Smooth muscle cell (in vitro differentiated cells): ENCODE data around the gene CHRNB2. TPM values are rescaled to one million over a fixed set of nuclear protein-coding genes. Genes with fewer than 3 reads are reported as not detected.
A peak's percentile ranks its signal among the peaks of the same experiment; 100 is the strongest.

ENCODE experiments used
- DNase-seq: peaks from one replicate; lab custom pipeline; 2025; ENCODE audit not compliant: unreplicated experiment; lab: John Stamatoyannopoulos, UW
- H2AFZ ChIP-seq: fragments of 200-600 bp; sonication (generic); 2 replicates; pipeline ENCODE4 v1.6.0; 2016; ENCODE audit warnings: antibody characterized with exemption, low read depth, mild to moderate bottlenecking
- H3F3A ChIP-seq: fragments of 200-600 bp; sonication (generic); 2 replicates; pipeline ENCODE4 v1.6.0; 2017; ENCODE audit warnings: antibody characterized with exemption, low read depth
- H3K27ac ChIP-seq: fragments of 200-600 bp; sonication (generic); 2 replicates; pipeline ENCODE4 v1.5.1; 2016; ENCODE audit warnings: low read depth, mild to moderate bottlenecking
- H3K27me3 ChIP-seq: fragments of 200-600 bp; sonication (generic); 2 replicates; pipeline ENCODE4 v1.6.1; 2016; ENCODE audit warnings: low read depth, mild to moderate bottlenecking
- H3K36me3 ChIP-seq: fragments of 200-600 bp; sonication (generic); 2 replicates; pipeline ENCODE4 v1.5.1; 2016; ENCODE audit warnings: low read depth
- H3K4me1 ChIP-seq: fragments of 200-600 bp; sonication (generic); 2 replicates; pipeline ENCODE4 v1.5.1; 2016; ENCODE audit warnings: low read depth
- H3K4me2 ChIP-seq: fragments of 200-600 bp; sonication (generic); 2 replicates; pipeline ENCODE4 v1.6.0; 2016; ENCODE audit warnings: mild to moderate bottlenecking
- H3K4me3 ChIP-seq: fragments of 200-600 bp; sonication (generic); 2 replicates; pipeline ENCODE4 v1.5.1; 2016; ENCODE audit warnings: mild to moderate bottlenecking
- H3K79me2 ChIP-seq: fragments of 200-600 bp; sonication (generic); 2 replicates; pipeline ENCODE4 v1.6.0; 2016; ENCODE audit warnings: low read depth, mild to moderate bottlenecking
- H3K9ac ChIP-seq: fragments of 200-600 bp; sonication (generic); 2 replicates; pipeline ENCODE4 v1.6.0; 2016; ENCODE audit warnings: low read depth
- H3K9me3 ChIP-seq: fragments of 200-600 bp; sonication (generic); replicated peaks from 2 replicates; pipeline ENCODE4 v1.5.1; 2016; ENCODE audit warnings: low read depth
- H4K20me1 ChIP-seq: fragments of 200-600 bp; sonication (generic); 2 replicates; pipeline ENCODE4 v1.6.0; 2016; ENCODE audit warnings: low read depth
- CTCF ChIP-seq: fragments of 200-600 bp; sonication (generic); IDR thresholded peaks from 2 replicates; pipeline ENCODE4 v1.5.1; 2017; ENCODE audit warnings: borderline replicate concordance, mild to moderate bottlenecking, antibody characterized with exemption; ENCODE audit not compliant: insufficient read depth, poor library complexity, severe bottlenecking
- WGBS: methylation state at CpG from one replicate; pipeline ENCODE4 v1.1.7; 2016; ENCODE audit warnings: low lambda C conversion rate; 5-methylcytosine and 5-hydroxymethylcytosine counted together
- polyA plus RNA-seq: library from polyadenylated mRNA; unstranded; fragments of >200 nt; fragmentation: Nextera tagmentation; extraction: Ambion mirVana; gene quantifications from 2 replicates; pipeline ENCODE4 v1.2.1, GENCODE V29; 2016
- total RNA-seq: library from RNA; depleted of rRNA; stranded (reverse); fragments of >200 nt; gene quantifications from 2 replicates; pipeline ENCODE4 v1.2.3, GENCODE V29; 2014

CHRNB2 gene
- total and polyA plus RNA-seq, 2 experiments from 2014 or later, result not detected

- H2AFZ ChIP-seq, result no peak overlapping the region
- H4K20me1 ChIP-seq, result peaks cover 83% of the 10 kb centered on the region
Measured at GRCh38 chr1:154607106-154607608, 39.6 kb downstream of the CHRNB2 start.

GRCh38 chr1:154607609-154608396 lies 40.2 kb downstream of the CHRNB2 start, which contains the start of gene ADAR:
TSS of gene ADAR (minus strand) at chr1:154608186. CDS start at chr1:154608006, 180 bp downstream.
- Histone ChIP-seq H3K4me3 (peak within 1 kb of the TSS; percentile 97), H3K27me3 (no peaks in the 10 kb centered on the region), H3K9me3 (no peaks in the 10 kb centered on the region), H3K79me2 (peaks cover 65% of the 10 kb centered on the region), H2AFZ (peak within 1 kb of the TSS; percentile 28), H3K36me3 (no peaks in the 10 kb centered on the region), H3K4me1 (peaks cover 18% of the 10 kb centered on the region), H3K4me2 (peak within 1 kb of the TSS; percentile 88), H4K20me1 (peaks cover 82% of the 10 kb centered on the region), H3K27ac (peak within 1 kb of the TSS; percentile 95), H3K9ac (peak within 1 kb of the TSS; percentile 99), H3F3A (peaks cover 5% of the 10 kb centered on the region)
- 1% methylated on average over 59 of the region's 59 CpGs for WGBS
- peak; percentile 49 for DNase-seq
- no peak for TF ChIP-seq CTCF

More at GRCh38 chr1:154607106-154607608, 39.6 kb downstream of the CHRNB2 start:
- 15% methylated on average over 11 of the region's 11 CpGs for WGBS
- no peaks in the 10 kb centered on the region for H3K27me3 ChIP-seq
- peaks cover 18% of the 10 kb centered on the region for H3K4me1 ChIP-seq
- no peaks in the 10 kb centered on the region for H3K36me3 ChIP-seq
- TF ChIP-seq CTCF, result no peak
- peak overlapping the region; percentile 88 for H3K4me2 ChIP-seq
- H3K9me3 ChIP-seq, result no peaks in the 10 kb centered on the region
- H3K79me2 ChIP-seq, result peaks cover 66% of the 10 kb centered on the region
- DNase-seq, result no peak
- H3K27ac ChIP-seq, result peak overlapping the region; percentile 95
- peak overlapping the region; percentile 97 for H3K4me3 ChIP-seq
- H3F3A ChIP-seq, result peaks cover 5% of the 10 kb centered on the region
- peak overlapping the region; percentile 99 for H3K9ac ChIP-seq

- Histone ChIP-seq H4K20me1 (peaks cover 81% of the 10 kb centered on the region), H3K27me3 (no peaks in the 10 kb centered on the region), H3K4me1 (peaks cover 18% of the 10 kb centered on the region), H3K36me3 (no peaks in the 10 kb centered on the region), H3K79me2 (peaks cover 65% of the 10 kb centered on the region), H3K4me2 (peak overlapping the region; percentile 88), H3K9me3 (no peaks in the 10 kb centered on the region), H2AFZ (no peak overlapping the region), H3F3A (peaks cover 5% of the 10 kb centered on the region), H3K9ac (peak overlapping the region; percentile 99), H3K4me3 (peak overlapping the region; percentile 97), H3K27ac (peak overlapping the region; percentile 95)
- 3% methylated on average over 31 of the region's 37 CpGs for WGBS
- no peak for TF ChIP-seq CTCF
- peak; percentile 22 for DNase-seq
Measured at GRCh38 chr1:154608397-154609270, 41.1 kb downstream of the CHRNB2 start.
